Mucosa of gallbladder (tissue), 1 donor: ENCODE data around the gene RASGRP2. TPM values are rescaled to one million over a fixed set of nuclear protein-coding genes. Genes with fewer than 3 reads are reported as not detected.
A peak's percentile ranks its signal among the peaks of the same experiment; 100 is the strongest.

Source experiments
- DNase-seq: peaks from one replicate; pipeline ENCODE4 v3.0.0-alpha.2; 2020; ENCODE audit warnings: low spot score
- total RNA-seq: library from RNA; stranded (reverse); gene quantifications from one replicate; pipeline ENCODE4 v1.2.1, GENCODE V29; 2021
- donor health status: DM: no; HTN: no; CAD: no.

RASGRP2 gene
- total RNA-seq, 1 donor from 2014 or later: 17.1 TPM

GRCh38 chr11:64698427-64698826 lies 45.5 kb downstream of the RASGRP2 start:
- DNase-seq: no peak

- DNase-seq: no peak
Measured at GRCh38 chr11:64697663-64698375, 46.1 kb downstream of the RASGRP2 start.

DNA sequence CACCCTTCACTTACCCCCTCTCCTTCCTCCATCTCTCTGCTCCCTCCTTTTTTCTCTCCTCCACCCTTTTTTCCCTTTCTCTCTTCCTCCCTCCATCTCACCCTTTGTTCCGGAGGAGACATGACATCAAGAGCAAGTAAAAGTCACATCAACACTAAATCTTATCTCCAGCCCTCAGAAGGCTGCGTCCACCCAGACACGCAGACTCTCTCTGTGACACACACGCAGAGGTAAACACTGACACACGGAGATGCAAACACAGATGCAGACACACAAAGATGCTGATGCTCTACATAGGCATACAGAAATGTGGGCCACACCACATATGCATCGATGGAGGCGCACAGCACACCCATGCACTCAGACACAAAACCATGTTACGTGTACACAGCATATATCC lies 47.9 kb downstream of the RASGRP2 start:
- DNase-seq: no peak

- DNase-seq: no peak
Measured at GRCh38 chr11:64695548-64695947, 48.4 kb downstream of the RASGRP2 start.

GRCh38 chr11:64694821-64695365 lies 49.0 kb downstream of the RASGRP2 start:
- no peak for DNase-seq

GRCh38 chr11:64694026-64694755 lies 49.8 kb downstream of the RASGRP2 start:
- no peak for DNase-seq

DNA sequence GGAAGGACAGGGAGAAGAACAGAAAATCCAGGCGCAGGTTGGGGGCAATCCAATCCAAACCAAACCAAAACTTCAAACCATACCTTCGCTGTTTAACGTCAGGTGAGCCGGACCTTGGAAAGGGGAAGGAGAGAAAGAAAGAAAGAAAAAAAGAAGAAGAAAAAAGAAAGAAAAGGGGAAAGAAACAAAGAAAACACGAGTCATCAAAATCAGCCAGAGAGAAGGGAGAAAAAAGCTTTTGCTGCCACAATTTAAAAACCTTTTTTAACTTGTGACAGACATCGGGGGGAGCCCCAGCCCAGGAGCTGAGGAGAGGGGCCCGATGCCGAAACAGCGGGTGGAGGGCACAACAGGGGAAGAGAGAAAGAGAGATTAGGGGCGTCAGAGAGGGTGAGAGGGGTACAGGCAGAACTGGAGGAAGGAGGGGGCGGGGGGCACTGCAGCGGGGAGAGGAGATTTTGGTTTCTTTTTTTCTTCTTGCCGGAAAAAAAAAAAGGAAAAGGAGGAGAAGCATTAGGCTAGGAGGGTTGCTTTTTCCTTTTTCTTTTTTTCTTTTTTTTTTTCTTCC lies 51.1 kb downstream of the RASGRP2 start:
- no peak for DNase-seq

DNA sequence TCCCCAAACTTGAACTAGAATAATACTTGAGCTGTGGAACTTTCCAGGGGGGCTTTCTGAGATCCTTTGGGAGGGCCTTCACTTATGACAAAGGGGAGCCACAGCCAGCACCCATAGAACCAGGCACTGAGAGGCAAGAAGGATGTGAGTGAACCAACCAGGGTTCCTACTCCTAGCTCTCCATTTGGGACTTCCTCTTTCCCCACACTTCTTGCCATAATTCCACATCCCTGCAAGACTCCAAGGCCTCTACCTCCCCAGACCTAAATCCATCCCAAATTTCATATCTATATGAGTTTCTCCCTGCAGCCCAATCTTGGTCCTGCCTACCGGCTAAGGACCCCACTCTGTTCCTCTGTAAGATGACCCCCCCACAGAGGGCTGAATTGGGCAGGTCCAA lies 52.4 kb downstream of the RASGRP2 start:
- DNase-seq: no peak

GRCh38 chr11:64690235-64690634 lies 53.7 kb downstream of the RASGRP2 start:
- DNase-seq: no peak

GRCh38 chr11:64688534-64688982 lies 55.4 kb downstream of the RASGRP2 start:
- peak; percentile 88 for DNase-seq

DNA sequence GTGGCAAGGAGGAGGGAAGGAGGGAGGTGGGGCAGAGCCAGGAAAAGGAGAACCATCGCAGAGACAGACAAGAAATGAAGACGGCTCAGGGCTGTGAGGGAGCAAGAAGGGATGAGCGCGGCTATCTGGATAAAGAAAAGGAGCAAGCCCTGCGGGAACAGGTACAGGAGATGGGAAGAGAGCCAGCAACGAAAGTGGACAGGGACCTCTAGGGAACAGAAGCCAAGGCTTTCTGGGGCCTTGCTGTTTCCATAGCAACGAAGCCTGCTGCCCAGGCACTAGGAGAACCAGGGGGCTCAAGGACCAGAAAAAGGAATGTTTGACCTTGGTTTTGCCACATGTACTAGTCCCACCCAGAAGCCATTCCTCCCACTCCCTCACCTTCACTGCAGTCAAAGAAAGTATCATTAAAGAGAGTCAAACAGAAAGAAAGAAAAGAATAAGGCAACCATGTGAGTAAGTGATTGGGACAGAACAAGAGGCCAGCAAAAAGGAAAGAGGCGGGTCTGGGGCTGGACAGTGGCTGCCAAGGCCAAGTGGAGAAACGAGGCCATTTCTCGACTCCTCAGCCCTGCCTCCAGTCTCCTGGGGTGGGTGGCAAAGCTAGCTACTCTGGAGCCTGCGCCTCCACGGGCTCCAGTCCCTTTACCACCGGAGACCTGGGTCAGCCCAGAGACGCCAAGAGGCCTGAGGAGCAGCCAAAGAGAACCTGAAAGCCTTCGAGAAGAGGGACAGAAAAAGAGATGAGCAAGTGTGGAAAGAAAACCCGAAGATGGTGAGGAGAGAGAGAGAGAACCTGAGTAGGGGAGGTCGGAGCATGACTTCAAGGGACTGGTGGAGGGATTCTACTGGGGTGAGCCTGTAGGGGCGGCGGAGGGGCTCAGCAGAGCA lies 56.1 kb downstream of the RASGRP2 start:
- DNase-seq: no peak

- DNase-seq: peak; percentile 30
Measured at GRCh38 chr11:64687204-64687603, 56.7 kb downstream of the RASGRP2 start.

GRCh38 chr11:64686466-64687170 lies 57.3 kb downstream of the RASGRP2 start:
- no peak for DNase-seq

GRCh38 chr11:64685536-64685935 lies 58.4 kb downstream of the RASGRP2 start:
- no peak for DNase-seq

DNA sequence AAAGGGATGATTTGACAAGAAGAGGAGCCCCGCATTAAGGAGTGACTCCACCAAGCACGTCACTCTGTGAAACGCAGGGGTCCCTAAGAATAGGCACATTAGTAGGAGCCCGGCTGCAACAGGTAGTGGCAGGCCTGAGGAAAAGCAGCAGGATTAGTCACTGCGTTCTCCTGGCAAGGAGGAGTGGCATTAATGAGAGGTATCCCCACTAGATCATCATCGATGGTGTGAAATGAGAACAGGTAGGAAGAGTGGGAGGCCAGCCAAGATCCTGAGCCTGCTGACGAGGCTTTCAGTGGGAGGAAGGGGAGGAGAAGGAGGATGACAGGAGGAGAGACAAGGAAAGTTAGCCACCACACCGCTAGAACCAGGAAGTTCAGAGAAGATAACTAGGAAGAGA lies 59.6 kb downstream of the RASGRP2 start:
- no peak for DNase-seq

DNA sequence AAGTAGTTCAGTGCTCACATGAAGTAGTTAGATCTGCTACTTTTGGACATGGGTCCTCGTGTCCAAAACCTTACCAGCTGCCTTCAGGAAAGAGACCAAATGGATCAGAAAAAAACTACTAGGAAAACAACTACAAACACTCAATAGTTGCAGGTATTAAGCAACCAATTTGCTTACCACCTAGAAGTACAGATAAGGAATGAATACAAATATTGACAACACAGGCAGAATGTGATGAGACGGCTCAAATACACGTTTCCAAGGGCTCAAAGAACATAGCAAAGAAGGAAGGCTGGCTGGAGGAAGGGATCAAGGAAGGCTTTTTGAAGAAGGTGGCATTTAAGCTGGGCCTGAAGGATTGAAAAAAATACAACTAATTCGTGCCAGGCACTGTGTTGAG lies 62.8 kb downstream of the RASGRP2 start:
- DNase-seq: no peak

GRCh38 chr11:64679846-64680245 lies 64.1 kb downstream of the RASGRP2 start:
- no peak for DNase-seq

DNA sequence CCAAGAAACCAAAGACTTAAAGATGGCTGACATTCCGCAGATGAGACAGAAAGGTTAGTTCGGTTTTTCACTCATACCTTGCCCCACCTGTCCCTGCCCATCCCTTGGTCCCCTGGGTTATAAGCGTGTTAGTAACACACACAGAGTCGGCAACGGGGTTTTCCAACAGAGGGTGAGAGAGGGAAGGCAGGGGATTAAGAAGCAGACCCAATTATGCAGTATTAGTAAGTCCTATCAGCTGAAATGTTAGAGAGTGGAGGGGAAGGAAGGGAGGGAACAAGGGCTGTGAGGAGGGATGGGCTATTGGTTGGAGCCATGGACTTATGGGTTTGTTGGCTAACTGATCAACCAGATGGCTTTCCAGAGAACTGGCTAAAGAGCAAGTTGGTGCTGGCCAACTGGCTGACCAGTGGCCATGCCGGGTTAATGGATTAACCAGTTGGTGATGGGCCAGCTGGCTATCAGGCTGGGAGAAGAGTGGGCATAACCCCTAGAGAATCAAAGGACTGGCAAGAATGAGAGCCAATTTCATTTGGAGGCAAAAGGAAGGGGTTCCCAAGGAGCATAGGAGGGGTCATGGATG lies 66.4 kb downstream of the RASGRP2 start:
- no peak for DNase-seq
